ENCODE measurements around the gene HLCS.

HLCS gene

GRCh38 chr21:36966821-36967768 is 626 bp upstream of the HLCS start (continued):
- no peak for TF ChIP-seq PRDM10 (tag by site-specific recombination; IDR thresholded peaks at IDR 0.05)
- peak; percentile 94 for TF ChIP-seq ZIC2 (tag by site-specific recombination; IDR thresholded peaks at IDR 0.05)
- peak; percentile 45; the same call in 1 of the 2 replicates for TF ChIP-seq ZNF692 (tag by site-specific recombination; IDR thresholded peaks at IDR 0.05)
- peak; percentile 44; the same call in 1 of the 2 replicates for TF ChIP-seq SP2 (tag by site-specific recombination; IDR thresholded peaks at IDR 0.05)
- no peak for TF ChIP-seq ZNF433 (tag by site-specific recombination; IDR thresholded peaks at IDR 0.05; ENCODE audit: low read depth)
- peak; percentile 45; the same call in 1 of the 2 replicates for TF ChIP-seq ZBTB17 (tag by site-specific recombination; IDR thresholded peaks at IDR 0.05)
- TF ChIP-seq BCL11A (tag by site-specific recombination; IDR thresholded peaks at IDR 0.05; ENCODE audit: low read depth): no peak
- TF ChIP-seq ZNF175 (tag by site-specific recombination; IDR thresholded peaks at IDR 0.05): no peak
- no peak for TF ChIP-seq YY2 (tag by site-specific recombination; IDR thresholded peaks at IDR 0.05)
- TF ChIP-seq KLF1 (tag by site-specific recombination; IDR thresholded peaks at IDR 0.05): peak; percentile 55
- no peak for TF ChIP-seq ZNF404 (tag by site-specific recombination; IDR thresholded peaks at IDR 0.05)
- TF ChIP-seq SP3 (tag by site-specific recombination; IDR thresholded peaks at IDR 0.05): peak; percentile 70
- 0 out of 2 replicates have a peak, but pooled peaks have one; percentile 13 for TF ChIP-seq SP7 (tag by site-specific recombination; IDR thresholded peaks at IDR 0.05)
- no peak for TF ChIP-seq ZNF776 (tag by site-specific recombination; IDR thresholded peaks at IDR 0.05; ENCODE audit: borderline replicate concordance)
- TF ChIP-seq ZNF544 (tag by site-specific recombination; IDR thresholded peaks at IDR 0.05): no peak
- TF ChIP-seq ZFP37 (tag by site-specific recombination; IDR thresholded peaks at IDR 0.05): no peak
- TF ChIP-seq IKZF3 (tag by site-specific recombination; IDR thresholded peaks at IDR 0.05): 0 out of 2 replicates have a peak, but pooled peaks have one; percentile 24
- TF ChIP-seq ZNF398 (tag by site-specific recombination; IDR thresholded peaks at IDR 0.05): peak; percentile 75

GRCh38 chr21:36965720-36966065 is 776 bp downstream of the HLCS start:
- Histone ChIP-seq H3K27ac (ENCODE audit: extremely low read depth, low read depth, low read length) (peak overlapping the region; percentile 84), H3K4me3 (ENCODE audit: low read depth, low read length) (peak overlapping the region; percentile 80), H3K36me3 (ENCODE audit: control insufficient read depth in 2 of 2, insufficient read depth in 1 of 2, low read length in 2 of 2) (peaks cover 7 to 10% of the 10 kb centered on the region in 2 experiments), H3K9me3 (ENCODE audit: control insufficient read depth, insufficient read depth, low read depth, low read length) (no peaks in the 10 kb centered on the region), H3K4me1 (ENCODE audit: control insufficient read depth, insufficient read depth, low read length) (peaks cover 8% of the 10 kb centered on the region; the same call in 1 of the 2 replicates)
- ChIA-PET POLR2A (interaction anchor here (0.6 to 3.1 kb wide), 8 partner anchors 9 to 535 kb away, joined by 3 to 14 read pairs (median 4); no protein-coding TSS in a partner anchor), CTCF (interaction anchor here (0.6 to 5.2 kb wide), 12 partner anchors 9 to 711 kb away, joined by 3 to 48 read pairs (median 4); no protein-coding TSS in a partner anchor)
- TF ChIP-seq ZNF26 (tag by site-specific recombination; IDR thresholded peaks at IDR 0.05) (no peak), ZNF292 (tag by site-specific recombination; IDR thresholded peaks at IDR 0.05; ENCODE audit: borderline replicate concordance, low read depth) (no peak), ZNF174 (tag by site-specific recombination; IDR thresholded peaks at IDR 0.05) (no peak), ZIC2 (tag by site-specific recombination; IDR thresholded peaks at IDR 0.05) (no peak), WT1 (tag by site-specific recombination; IDR thresholded peaks at IDR 0.05) (0 out of 2 replicates have a peak, but pooled peaks have one; percentile 32), ZNF585B (tag by site-specific recombination; IDR thresholded peaks at IDR 0.05) (no peak), ZNF112 (tag by site-specific recombination; IDR thresholded peaks at IDR 0.05) (no peak), ZNF133 (tag by site-specific recombination; IDR thresholded peaks at IDR 0.05) (no peak), ZNF76 (tag by site-specific recombination; IDR thresholded peaks at IDR 0.05; ENCODE audit: borderline replicate concordance, low read depth) (no peak), ZNF221 (tag by site-specific recombination; IDR thresholded peaks at IDR 0.05; ENCODE audit: borderline replicate concordance) (no peak), ZNF394 (tag by site-specific recombination; IDR thresholded peaks at IDR 0.05; ENCODE audit: borderline replicate concordance) (peak; percentile 75; the same call in 1 of the 2 replicates)
